ENCODE measurements around the gene GRK2.

The GRK2 gene

GRCh38 chr11:67303835-67304411 lies 37.6 kb downstream of the GRK2 start:
- TF ChIP-seq ZFX (IDR thresholded peaks at IDR 0.05; ENCODE audit: borderline replicate concordance) (no peak), CTCF (IDR thresholded peaks at IDR 0.05) (no peak)
- H3K27ac ChIP-seq = peak overlapping the region; percentile 97

- H3K27ac ChIP-seq = peak overlapping the region; percentile 97
- TF ChIP-seq ZFX (IDR thresholded peaks at IDR 0.05; ENCODE audit: borderline replicate concordance) (no peak), CTCF (IDR thresholded peaks at IDR 0.05) (no peak)
Measured at GRCh38 chr11:67304511-67305113, 38.3 kb downstream of the GRK2 start.

GRCh38 chr11:67306769-67307544 lies 40.7 kb downstream of the GRK2 start:
- TF ChIP-seq CTCF (IDR thresholded peaks at IDR 0.05) (no peak), ZFX (IDR thresholded peaks at IDR 0.05; ENCODE audit: borderline replicate concordance) (no peak)
- H3K27ac ChIP-seq = 0 out of 2 replicates have a peak overlapping the region, but pooled peaks have one; percentile 97

GRCh38 chr11:67307545-67308001 lies 41.3 kb downstream of the GRK2 start:
- TF ChIP-seq CTCF (IDR thresholded peaks at IDR 0.05) = no peak
- no peak for TF ChIP-seq ZFX (IDR thresholded peaks at IDR 0.05; ENCODE audit: borderline replicate concordance)
- H3K27ac ChIP-seq = no peak overlapping the region

- no peak overlapping the region for H3K27ac ChIP-seq
- TF ChIP-seq CTCF (IDR thresholded peaks at IDR 0.05) = no peak
- TF ChIP-seq ZFX (IDR thresholded peaks at IDR 0.05; ENCODE audit: borderline replicate concordance) = no peak
Measured at GRCh38 chr11:67308031-67308866, 42.0 kb downstream of the GRK2 start.

- TF ChIP-seq ZFX (IDR thresholded peaks at IDR 0.05; ENCODE audit: borderline replicate concordance) (no peak), CTCF (IDR thresholded peaks at IDR 0.05) (no peak)
- no peak overlapping the region for H3K27ac ChIP-seq
Measured at GRCh38 chr11:67309166-67309565, 42.9 kb downstream of the GRK2 start.
